ENCODE results near the gene LCLAT1.

Gene LCLAT1

GRCh38 chr2:30628341-30628740 is 181.3 kb downstream of the LCLAT1 start:
- TF ChIP-seq CTCF (conservative IDR thresholded peaks at IDR 0.05) = no peak
- no peak overlapping the region for H3K27ac ChIP-seq

GRCh38 chr2:30629866-30630265 is 182.8 kb downstream of the LCLAT1 start:
- no peak for TF ChIP-seq CTCF (conservative IDR thresholded peaks at IDR 0.05)
- no peak overlapping the region for H3K27ac ChIP-seq

- H3K27ac ChIP-seq = no peak overlapping the region
- TF ChIP-seq CTCF (conservative IDR thresholded peaks at IDR 0.05) = no peak
These were observed 184.1 kb downstream of the LCLAT1 start for GRCh38 chr2:30631051-30631671.

GRCh38 chr2:30633039-30633438 is 186.0 kb downstream of the LCLAT1 start:
- TF ChIP-seq CTCF (conservative IDR thresholded peaks at IDR 0.05) = no peak
- H3K27ac ChIP-seq = no peak overlapping the region

GRCh38 chr2:30636311-30636710 is 189.3 kb downstream of the LCLAT1 start:
- TF ChIP-seq CTCF (conservative IDR thresholded peaks at IDR 0.05) = no peak
- no peak overlapping the region for H3K27ac ChIP-seq

- H3K27ac ChIP-seq = peak overlapping the region; percentile 82
- TF ChIP-seq CTCF (conservative IDR thresholded peaks at IDR 0.05) = no peak
These were observed 192.8 kb downstream of the LCLAT1 start for GRCh38 chr2:30639836-30640235.

- TF ChIP-seq CTCF (conservative IDR thresholded peaks at IDR 0.05) = no peak
These were observed 194.8 kb downstream of the LCLAT1 start for GRCh38 chr2:30641765-30642345.

GRCh38 chr2:30643013-30643412 is 196.0 kb downstream of the LCLAT1 start:
- peak overlapping the region; percentile 78; the same call in 1 of the 2 replicates for H3K27ac ChIP-seq

More at GRCh38 chr2:30641765-30642345, 194.8 kb downstream of the LCLAT1 start:
- peak overlapping the region; percentile 82 for H3K27ac ChIP-seq
